ENCODE measurements around the gene NF1.
"Not testable (repeated sequence)": the region's sequence is repeated elsewhere in the genome, so short reads cannot be mapped to it uniquely, and the experiment has no call there.

The NF1 gene

GRCh38 chr17:31167111-31167510, 72.3 kb downstream of the NF1 start:
- H3K27ac ChIP-seq: no peak overlapping the region
- DNase-seq (ENCODE audit: low read depth, low spot score): no peak

GRCh38 chr17:31171701-31172100, 76.9 kb downstream of the NF1 start:
- H3K27ac ChIP-seq: no peak overlapping the region
- DNase-seq (ENCODE audit: low read depth, low spot score): no peak

GRCh38 chr17:31172388-31172787, 77.6 kb downstream of the NF1 start:
- no peak for DNase-seq (ENCODE audit: low read depth, low spot score)
- H3K27ac ChIP-seq: no peak overlapping the region

GRCh38 chr17:31174215-31174614, 79.4 kb downstream of the NF1 start:
- H3K27ac ChIP-seq: no peak overlapping the region
- DNase-seq (ENCODE audit: low read depth, low spot score): no peak

GRCh38 chr17:31175237-31175636, 80.5 kb downstream of the NF1 start:
- DNase-seq (ENCODE audit: low read depth, low spot score): no peak
- no peak overlapping the region for H3K27ac ChIP-seq

GRCh38 chr17:31176143-31176542, 81.4 kb downstream of the NF1 start:
- not testable (repeated sequence) for H3K27ac ChIP-seq; DNase-seq (ENCODE audit: low read depth, low spot score)

- not testable (repeated sequence) for DNase-seq (ENCODE audit: low read depth, low spot score); H3K27ac ChIP-seq
Measured at GRCh38 chr17:31178951-31179350, 84.2 kb downstream of the NF1 start.

- no peak for DNase-seq (ENCODE audit: low read depth, low spot score)
- peak overlapping the region; percentile 11 for H3K27ac ChIP-seq
Measured at GRCh38 chr17:31195305-31195704, 100.5 kb downstream of the NF1 start.

GRCh38 chr17:31198026-31198425, 103.2 kb downstream of the NF1 start:
- H3K27ac ChIP-seq: peak overlapping the region; percentile 75
- peak; percentile 16 for DNase-seq (ENCODE audit: low read depth, low spot score)

GRCh38 chr17:31198666-31199065, 103.9 kb downstream of the NF1 start:
- DNase-seq (ENCODE audit: low read depth, low spot score): not testable (repeated sequence)
- peak overlapping the region; percentile 75 for H3K27ac ChIP-seq

GRCh38 chr17:31200287-31200686, 105.5 kb downstream of the NF1 start:
- no peak overlapping the region for H3K27ac ChIP-seq
- no peak for DNase-seq (ENCODE audit: low read depth, low spot score)

- no peak for DNase-seq (ENCODE audit: low read depth, low spot score)
- no peak overlapping the region for H3K27ac ChIP-seq
Measured at GRCh38 chr17:31202968-31203367, 108.2 kb downstream of the NF1 start.

- no peak for DNase-seq (ENCODE audit: low read depth, low spot score)
Measured at GRCh38 chr17:31211352-31212012, 116.7 kb downstream of the NF1 start.

GRCh38 chr17:31216031-31216751, 121.4 kb downstream of the NF1 start:
- DNase-seq (ENCODE audit: low read depth, low spot score): no peak
- no peak overlapping the region for H3K27ac ChIP-seq

More at GRCh38 chr17:31211352-31212012, 116.7 kb downstream of the NF1 start:
- peak overlapping the region; percentile 6 for H3K27ac ChIP-seq

GRCh38 chr17:31224366-31224765, 129.6 kb downstream of the NF1 start:
- DNase-seq (ENCODE audit: low read depth, low spot score): no peak
- no peak overlapping the region for H3K27ac ChIP-seq

GRCh38 chr17:31225831-31226230, 131.1 kb downstream of the NF1 start:
- no peak overlapping the region for H3K27ac ChIP-seq
- no peak for DNase-seq (ENCODE audit: low read depth, low spot score)

- no peak overlapping the region for H3K27ac ChIP-seq
- DNase-seq (ENCODE audit: low read depth, low spot score): no peak
Measured at GRCh38 chr17:31226373-31226772, 131.6 kb downstream of the NF1 start.

GRCh38 chr17:31226950-31227349, 132.2 kb downstream of the NF1 start:
- no peak for DNase-seq (ENCODE audit: low read depth, low spot score)

GRCh38 chr17:31231852-31232251, 137.1 kb downstream of the NF1 start:
- DNase-seq (ENCODE audit: low read depth, low spot score): no peak
- H3K27ac ChIP-seq: no peak overlapping the region

More at GRCh38 chr17:31226950-31227349, 132.2 kb downstream of the NF1 start:
- H3K27ac ChIP-seq: no peak overlapping the region

GRCh38 chr17:31235110-31235509, 140.3 kb downstream of the NF1 start:
- no peak for DNase-seq (ENCODE audit: low read depth, low spot score)
- no peak overlapping the region for H3K27ac ChIP-seq

- H3K27ac ChIP-seq: no peak overlapping the region
- DNase-seq (ENCODE audit: low read depth, low spot score): no peak
Measured at GRCh38 chr17:31236137-31236536, 141.4 kb downstream of the NF1 start.

GRCh38 chr17:31236712-31237111, 141.9 kb downstream of the NF1 start:
- no peak overlapping the region for H3K27ac ChIP-seq
- no peak for DNase-seq (ENCODE audit: low read depth, low spot score)

Measured in epithelial cell of prostate (primary cell).